ENCODE measurements around the gene STK32B.

DNA sequence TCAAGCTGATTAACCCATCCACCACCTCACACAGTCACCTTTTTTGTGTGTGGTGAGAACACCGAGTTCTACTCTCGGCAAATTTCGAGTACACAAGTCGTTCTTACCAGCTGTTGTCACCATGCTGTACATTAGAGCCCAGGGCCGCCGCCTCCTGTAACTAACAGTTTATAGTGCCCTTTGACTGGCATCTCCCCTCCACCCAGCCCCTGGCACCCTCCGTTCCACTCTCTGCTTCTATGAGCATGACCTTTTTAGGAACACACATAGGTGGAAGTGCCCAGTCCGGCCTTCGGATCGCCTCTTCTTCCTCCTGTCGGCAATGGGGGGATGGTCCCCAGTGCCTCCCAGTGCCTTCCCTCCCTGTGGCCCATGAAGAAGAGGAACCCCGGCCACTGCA is 141.4 kb downstream of the STK32B start:
- TF ChIP-seq GATA2 (CRISPR knock-in tag; IDR thresholded peaks at IDR 0.05): no peak
- no peak for TF ChIP-seq NRF1 (IDR thresholded peaks at IDR 0.05; ENCODE audit: low read depth, low read length)
- no peak for TF ChIP-seq CHD2 (IDR thresholded peaks at IDR 0.05; ENCODE audit: low read length, partially characterized antibody)
- no peak for TF ChIP-seq MEF2A (IDR thresholded peaks at IDR 0.05; ENCODE audit: borderline replicate concordance, low read depth)
- TF ChIP-seq CTCF (IDR thresholded peaks at IDR 0.05): no peak
- TF ChIP-seq MXI1 (IDR thresholded peaks at IDR 0.05; ENCODE audit: low read depth, low read length): no peak
- no peak for TF ChIP-seq RAD21 (IDR thresholded peaks at IDR 0.05; ENCODE audit: low read length)
- no peak for TF ChIP-seq EP300 (IDR thresholded peaks at IDR 0.05; ENCODE audit: borderline replicate concordance in 1 of 2, low read depth in 1 of 2, low read length in 1 of 2)
- no peak for TF ChIP-seq TAF1 (IDR thresholded peaks at IDR 0.05; ENCODE audit: borderline replicate concordance, low read depth, low read length)

Data from SK-N-SH (cell line).